Activated CD8-positive, alpha-beta memory T cell treated with anti-CD3 and anti-CD28 coated beads, Interleukin-2, amount 10 ng/mL, durations not matched to agents 7 days and 5 days (primary cell): Measurements from ENCODE around the gene ATP4B. TPM values are rescaled to one million over a fixed set of nuclear protein-coding genes. Genes with fewer than 3 reads are reported as not detected.

ENCODE experiments used
- ATAC-seq: fragments of 150-1000 bp; cut with Tn5 transposase; one replicate; pipeline ENCODE4 v1.10.0; 2021; ENCODE audit warnings: moderate library complexity
- CTCF ChIA-PET: fragments of 350-600 bp; sonication (Branson Sonifier 250); formaldehyde crosslinking; loops from one replicate; lab custom pipeline; 2021; ENCODE audit warnings: antibody characterized with exemption; lab: Charles Lee
- DNase-seq: peaks from one replicate; pipeline ENCODE4 v3.0.0-alpha.2; 2020
- H3K27ac Mint-ChIP-seq: one replicate; pipeline ENCODE4 v1.8.0; 2021; ENCODE audit warnings: mild to moderate bottlenecking, mixed read lengths
- H3K27me3 Mint-ChIP-seq: one replicate; pipeline ENCODE4 v1.8.0; 2021; ENCODE audit warnings: mixed read lengths
- H3K36me3 Mint-ChIP-seq: one replicate; pipeline ENCODE4 v1.8.0; 2021; ENCODE audit warnings: mild to moderate bottlenecking, mixed read lengths
- H3K4me1 Mint-ChIP-seq: one replicate; pipeline ENCODE4 v1.8.0; 2021; ENCODE audit warnings: mixed read lengths
- H3K4me3 Mint-ChIP-seq: one replicate; pipeline ENCODE4 v1.8.0; 2021; ENCODE audit warnings: mild to moderate bottlenecking, moderate library complexity, mixed read lengths
- H3K9me3 Mint-ChIP-seq: one replicate; pipeline ENCODE4 v1.8.0; 2022; ENCODE audit warnings: low read depth, mixed read lengths
- total RNA-seq, 2 experiments: library from RNA; stranded (reverse); gene quantifications; one replicate each; pipeline ENCODE4 v1.2.3, GENCODE V29; 2021

ATP4B gene
- total RNA-seq, 2 experiments from 2014 or later, result not detected

DNA sequence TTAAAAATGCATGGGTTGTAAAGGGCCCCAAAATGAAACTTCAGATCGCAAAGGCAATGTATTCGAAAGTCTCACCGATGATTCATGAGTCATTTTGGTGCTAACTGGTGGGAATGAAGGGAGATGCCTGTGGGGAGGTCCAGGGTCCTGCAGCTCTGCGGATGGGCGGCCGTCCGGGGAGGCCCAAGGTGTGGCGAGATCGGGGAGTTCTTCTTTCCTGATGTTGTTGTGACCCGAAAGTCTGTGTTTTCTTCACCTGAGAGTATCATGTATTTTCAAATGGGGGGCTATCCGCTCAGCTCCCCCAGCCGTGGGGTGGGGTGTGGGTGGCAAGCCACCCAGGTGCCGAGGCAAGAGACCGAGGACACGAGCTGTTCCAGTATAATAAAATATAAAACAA, 37.0 kb downstream of the ATP4B start:
- no peaks in the 10 kb centered on the region for H3K4me1 Mint-ChIP-seq
- CTCF ChIA-PET, result no interaction called here
- no peaks in the 10 kb centered on the region for H3K27me3 Mint-ChIP-seq
- DNase-seq, result no peak
- no peaks in the 10 kb centered on the region for H3K9me3 Mint-ChIP-seq
- ATAC-seq, result no peak
- H3K27ac Mint-ChIP-seq, result no peak overlapping the region
- no peak overlapping the region for H3K4me3 Mint-ChIP-seq
- H3K36me3 Mint-ChIP-seq, result peaks cover 31% of the 10 kb centered on the region

DNA sequence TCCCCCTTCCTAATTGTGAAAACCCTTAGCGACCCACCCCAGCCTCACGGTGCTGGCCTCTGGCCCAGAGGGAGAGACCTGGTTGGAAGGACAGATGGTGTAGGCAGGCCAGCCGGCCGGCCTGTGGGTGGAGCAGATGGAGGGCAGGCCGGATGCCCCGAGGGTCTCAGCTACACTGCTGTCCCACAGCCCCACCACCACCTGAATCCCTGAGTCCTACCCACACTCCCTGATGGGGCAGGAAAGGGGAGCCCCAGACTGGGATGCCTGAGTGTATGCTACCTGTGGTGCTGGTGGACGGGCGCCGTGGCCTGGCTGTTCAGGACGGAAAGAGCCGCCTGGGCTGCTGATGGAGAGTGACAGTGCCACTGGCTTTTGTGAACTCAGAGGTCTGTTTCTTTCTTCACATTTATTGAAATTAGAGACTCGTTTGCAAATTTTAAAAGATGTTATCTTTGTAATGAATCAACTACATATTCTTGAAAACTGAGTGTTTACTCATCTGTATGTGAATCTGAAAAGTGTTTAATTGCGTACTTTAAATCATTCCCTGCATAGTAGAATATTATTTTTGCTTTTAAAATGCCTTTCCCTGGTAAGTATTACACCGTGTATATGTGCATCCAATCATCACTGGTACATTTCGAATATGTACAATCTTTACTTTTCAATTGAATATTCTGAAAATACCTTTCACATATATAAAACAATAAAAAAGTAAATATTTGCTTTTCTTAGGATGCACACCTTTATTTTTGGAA, 37.8 kb downstream of the ATP4B start:
- ATAC-seq, result no peak
- no peak for DNase-seq
- Mint-ChIP-seq H3K36me3 (peaks cover 30% of the 10 kb centered on the region), H3K4me1 (no peaks in the 10 kb centered on the region), H3K9me3 (no peaks in the 10 kb centered on the region), H3K27me3 (no peaks in the 10 kb centered on the region), H3K4me3 (no peak overlapping the region), H3K27ac (no peak overlapping the region)
- CTCF ChIA-PET, result no interaction called here

- Mint-ChIP-seq H3K4me3 (no peak overlapping the region), H3K27ac (no peak overlapping the region), H3K9me3 (no peaks in the 10 kb centered on the region), H3K4me1 (no peaks in the 10 kb centered on the region), H3K36me3 (peaks cover 16% of the 10 kb centered on the region), H3K27me3 (no peaks in the 10 kb centered on the region)
- DNase-seq (no peak), ATAC-seq (no peak)
- CTCF ChIA-PET, result no interaction called here
Measured at GRCh38 chr13:113618455-113618854, 39.5 kb downstream of the ATP4B start.

GRCh38 chr13:113617961-113618360, 40.0 kb downstream of the ATP4B start:
- H3K36me3 Mint-ChIP-seq, result peaks cover 13% of the 10 kb centered on the region
- H3K4me1 Mint-ChIP-seq, result no peaks in the 10 kb centered on the region
- no peaks in the 10 kb centered on the region for H3K27me3 Mint-ChIP-seq

DNA sequence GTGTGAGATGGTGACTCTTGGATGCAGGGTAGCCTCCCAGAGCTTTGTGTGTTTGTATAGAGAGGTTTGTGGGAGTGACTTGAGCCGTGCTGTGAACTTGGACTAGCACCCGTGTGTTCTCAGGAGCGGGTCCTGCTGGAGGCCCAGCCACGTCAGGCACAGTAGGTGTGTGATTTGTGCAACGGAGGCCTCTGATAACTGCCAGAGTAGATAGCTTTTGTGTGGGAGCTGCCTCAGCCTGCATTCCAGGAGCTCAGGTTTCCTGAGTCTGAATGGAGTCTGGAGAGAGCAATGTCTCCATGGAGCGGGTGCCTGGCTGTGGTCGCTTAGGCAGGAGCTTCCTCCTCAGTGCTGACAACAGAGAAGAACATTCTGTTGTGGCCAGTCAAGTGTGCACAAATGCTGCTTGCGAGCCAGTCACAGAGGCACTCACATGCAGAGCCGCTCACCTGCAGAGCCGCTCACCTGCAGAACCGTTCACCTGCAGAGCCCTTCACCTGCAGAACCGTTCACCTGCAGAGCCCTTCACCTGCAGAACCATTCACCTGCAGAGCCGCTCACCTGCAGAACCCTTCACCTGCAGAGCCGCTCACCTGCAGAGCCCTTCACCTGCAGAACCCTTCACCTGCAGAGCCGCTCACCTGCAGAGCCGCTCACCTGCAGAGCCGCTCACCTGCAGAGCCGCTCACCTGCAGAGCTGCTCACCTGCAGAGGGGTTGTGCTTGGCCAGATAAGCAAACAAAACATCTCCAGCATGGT, 40.8 kb downstream of the ATP4B start:
- Mint-ChIP-seq H3K4me1 (no peaks in the 10 kb centered on the region), H3K36me3 (peaks cover 10% of the 10 kb centered on the region), H3K9me3 (no peaks in the 10 kb centered on the region), H3K27me3 (no peaks in the 10 kb centered on the region), H3K4me3 (no peak overlapping the region), H3K27ac (no peak overlapping the region)
- ATAC-seq (no peak), DNase-seq (no peak)
- CTCF ChIA-PET, result no interaction called here

More at GRCh38 chr13:113617961-113618360, 40.0 kb downstream of the ATP4B start:
- Mint-ChIP-seq H3K4me3 (no peak overlapping the region), H3K27ac (no peak overlapping the region), H3K9me3 (no peaks in the 10 kb centered on the region)
- no peak for DNase-seq
- CTCF ChIA-PET, result no interaction called here
- no peak for ATAC-seq

GRCh38 chr13:113616281-113616906, 41.6 kb downstream of the ATP4B start:
- no peaks in the 10 kb centered on the region for H3K9me3 Mint-ChIP-seq
- no peak overlapping the region for H3K4me3 Mint-ChIP-seq
- DNase-seq, result no peak
- CTCF ChIA-PET, result no interaction called here
- ATAC-seq, result no peak
- no peaks in the 10 kb centered on the region for H3K27me3 Mint-ChIP-seq
- H3K36me3 Mint-ChIP-seq, result peaks cover 15% of the 10 kb centered on the region
- no peaks in the 10 kb centered on the region for H3K4me1 Mint-ChIP-seq
- H3K27ac Mint-ChIP-seq, result no peak overlapping the region

DNA sequence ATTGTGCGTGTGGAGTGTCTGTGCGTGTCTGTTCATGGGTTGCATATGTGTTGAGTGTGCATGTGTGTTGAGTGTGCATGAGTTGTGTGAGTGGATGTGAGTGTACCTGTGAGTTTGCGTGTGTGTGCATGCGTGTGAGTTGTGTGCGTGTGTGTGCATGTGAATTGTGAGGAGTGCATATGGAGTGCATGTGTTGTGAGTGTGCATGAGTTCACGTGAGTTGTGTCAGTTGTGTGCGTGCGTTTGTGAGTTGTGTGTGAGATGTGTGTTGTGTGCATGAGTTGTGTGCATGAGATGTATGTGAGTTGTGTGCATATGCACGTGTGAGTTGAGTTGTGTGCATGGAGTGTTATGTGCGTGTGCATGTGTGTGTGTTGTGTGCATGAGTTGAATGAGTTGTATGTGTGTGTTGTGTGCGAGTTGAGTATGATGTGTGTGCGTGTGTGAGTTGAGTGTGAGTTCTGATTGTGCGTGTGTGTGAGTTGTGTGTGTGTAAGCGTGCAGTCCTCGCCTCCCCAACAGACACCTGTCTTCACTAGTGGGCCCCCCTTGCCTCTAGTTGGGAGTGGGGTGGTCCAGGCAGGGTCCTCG, 44.1 kb downstream of the ATP4B start:
- no peaks in the 10 kb centered on the region for H3K9me3 Mint-ChIP-seq

DNA sequence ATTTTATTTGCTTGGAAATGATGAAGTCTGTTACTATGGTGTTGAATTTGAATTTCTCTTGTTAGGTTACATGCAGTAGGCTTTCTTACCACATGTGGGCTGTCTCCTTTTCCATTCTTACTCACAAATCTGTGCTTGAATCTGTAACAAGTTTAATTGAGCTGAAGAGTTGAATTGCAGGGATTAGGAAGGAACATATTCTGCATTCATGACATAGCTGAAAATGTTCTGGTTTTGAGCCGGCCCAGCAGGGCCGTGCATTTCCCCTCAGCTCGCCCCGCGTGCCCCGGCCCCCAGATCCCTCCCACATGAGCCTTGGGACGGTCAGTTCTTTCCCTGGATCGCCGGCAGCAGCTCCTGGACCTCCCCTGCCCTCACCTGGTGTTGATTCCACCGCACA, 45.4 kb downstream of the ATP4B start:
- no peak for DNase-seq
- Mint-ChIP-seq H3K36me3 (peaks cover 25% of the 10 kb centered on the region), H3K27ac (no peak overlapping the region), H3K4me1 (no peaks in the 10 kb centered on the region), H3K27me3 (no peaks in the 10 kb centered on the region), H3K9me3 (no peaks in the 10 kb centered on the region), H3K4me3 (no peak overlapping the region)
- CTCF ChIA-PET, result no interaction called here
- no peak for ATAC-seq

More for the DNA sequence above, 44.1 kb downstream of the ATP4B start:
- CTCF ChIA-PET, result no interaction called here
- Mint-ChIP-seq H3K4me1 (no peaks in the 10 kb centered on the region), H3K4me3 (no peak overlapping the region), H3K27ac (no peak overlapping the region), H3K27me3 (no peaks in the 10 kb centered on the region), H3K36me3 (peaks cover 20% of the 10 kb centered on the region)
- DNase-seq (no peak), ATAC-seq (no peak)

- Mint-ChIP-seq H3K4me3 (no peak overlapping the region), H3K9me3 (no peaks in the 10 kb centered on the region), H3K36me3 (peaks cover 25% of the 10 kb centered on the region), H3K27ac (no peak overlapping the region), H3K27me3 (no peaks in the 10 kb centered on the region), H3K4me1 (no peaks in the 10 kb centered on the region)
- ATAC-seq (no peak), DNase-seq (no peak)
- CTCF ChIA-PET, result no interaction called here
Measured at GRCh38 chr13:113611996-113612395, 46.0 kb downstream of the ATP4B start.

DNA sequence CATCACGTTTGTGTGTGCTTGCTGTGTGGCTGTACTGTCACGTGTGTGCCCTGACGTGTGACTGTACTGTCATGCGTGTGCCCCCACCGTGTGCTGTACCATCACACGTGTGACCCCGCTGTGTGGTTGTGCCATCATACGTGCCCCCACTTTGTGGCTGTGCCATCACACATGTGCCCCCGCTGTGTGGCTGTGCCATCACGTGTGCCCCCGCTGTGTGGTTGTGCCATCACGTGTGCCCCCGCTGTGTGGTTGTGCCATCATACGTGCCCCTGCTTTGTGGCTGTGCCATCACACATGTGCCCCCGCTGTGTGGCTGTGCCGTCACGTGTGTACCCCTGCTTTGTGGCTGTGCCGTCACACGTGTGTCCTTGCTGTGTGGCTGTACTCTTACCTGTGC, 47.7 kb downstream of the ATP4B start:
- CTCF ChIA-PET, result no interaction called here
- no peak for ATAC-seq
- Mint-ChIP-seq H3K36me3 (peaks cover 25% of the 10 kb centered on the region), H3K27me3 (no peaks in the 10 kb centered on the region), H3K9me3 (no peaks in the 10 kb centered on the region), H3K27ac (no peak overlapping the region), H3K4me1 (peaks cover 15% of the 10 kb centered on the region), H3K4me3 (no peak overlapping the region)
- no peak for DNase-seq

- Mint-ChIP-seq H3K27me3 (no peaks in the 10 kb centered on the region), H3K4me1 (peaks cover 22% of the 10 kb centered on the region), H3K36me3 (peaks cover 31% of the 10 kb centered on the region), H3K9me3 (no peaks in the 10 kb centered on the region), H3K4me3 (no peak overlapping the region), H3K27ac (no peak overlapping the region)
- DNase-seq (no peak), ATAC-seq (no peak)
- CTCF ChIA-PET, result no interaction called here
Measured at GRCh38 chr13:113609616-113610015, 48.4 kb downstream of the ATP4B start.

DNA sequence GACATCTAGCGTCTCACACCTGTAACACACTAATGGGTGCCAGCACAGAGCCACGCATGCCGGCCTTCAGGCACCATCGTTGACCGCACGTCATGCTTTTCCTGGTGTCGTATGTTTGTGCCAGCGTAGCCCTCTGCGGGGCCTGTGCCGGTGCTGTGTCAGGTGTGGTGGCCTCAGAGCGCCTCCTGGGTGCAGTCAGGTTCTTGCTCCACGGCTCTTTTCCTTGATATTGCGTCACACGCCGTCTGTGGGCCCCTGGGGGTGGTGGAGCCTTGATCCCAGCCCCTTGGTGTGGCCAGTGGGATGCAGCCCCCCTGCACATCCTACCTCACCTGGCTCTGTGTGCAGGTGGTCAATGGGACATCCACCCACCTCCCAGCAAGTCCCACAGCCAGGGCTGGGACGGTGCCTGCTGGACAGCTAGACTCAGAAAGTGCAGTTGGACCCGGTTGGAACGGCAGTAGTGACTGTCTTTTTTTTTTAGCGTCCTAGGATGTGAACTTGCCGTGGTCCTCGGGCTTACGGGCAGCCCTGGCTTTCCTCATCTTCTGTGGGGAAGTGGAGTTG, 48.9 kb downstream of the ATP4B start:
- no peaks in the 10 kb centered on the region for H3K27me3 Mint-ChIP-seq
- DNase-seq (no peak), ATAC-seq (no peak)
- H3K4me3 Mint-ChIP-seq, result no peak overlapping the region
- peaks cover 31% of the 10 kb centered on the region for H3K36me3 Mint-ChIP-seq
- CTCF ChIA-PET, result no interaction called here
- H3K27ac Mint-ChIP-seq, result no peak overlapping the region
- no peaks in the 10 kb centered on the region for H3K9me3 Mint-ChIP-seq
- peaks cover 27% of the 10 kb centered on the region for H3K4me1 Mint-ChIP-seq

- Mint-ChIP-seq H3K9me3 (no peaks in the 10 kb centered on the region), H3K4me3 (no peak overlapping the region), H3K27ac (no peak overlapping the region), H3K27me3 (no peaks in the 10 kb centered on the region), H3K4me1 (peaks cover 36% of the 10 kb centered on the region), H3K36me3 (peaks cover 31% of the 10 kb centered on the region)
- CTCF ChIA-PET, result no interaction called here
- no peak for DNase-seq
- no peak for ATAC-seq
Measured at GRCh38 chr13:113607889-113608635, 49.9 kb downstream of the ATP4B start.
